GM12878 (cell line): ENCODE measurements around the gene CSNK1G2. TPM values are rescaled to one million over a fixed set of nuclear protein-coding genes. Genes with fewer than 3 reads are reported as not detected.

ENCODE experiments used
- ATAC-seq: fragments of 200-7000 bp; cut with Tn5 transposase; 3 replicates; pipeline ENCODE4 v1.9.1; 2020; ENCODE audit warnings: mild to moderate bottlenecking, moderate library complexity
- BruUV-seq: library from RNA; stranded (reverse); fragments of 400-500 nt; replicated peaks from 2 replicates; lab custom pipeline; 2021; lab: Mats Ljungman, UMichigan
- CTCF ChIA-PET: fragments of 300-600 bp; sonication (Branson Sonifier 250); formaldehyde crosslinking; extraction: SDS; loops from one replicate; lab custom pipeline; 2021; ENCODE audit warnings: inconsistent platforms; lab: Yijun Ruan, JAX
- POLR2A ChIA-PET: fragments of 350-600 bp; formaldehyde crosslinking; extraction: SDS; loops from one replicate; lab custom pipeline; 2021; ENCODE audit warnings: inconsistent platforms; lab: Charles Lee
- RAD21 ChIA-PET: fragments of 300-600 bp; sonication (Branson Sonifier 250); formaldehyde crosslinking; loops from one replicate; lab custom pipeline; 2023; ENCODE audit warnings: antibody characterized with exemption; ENCODE audit not compliant: unreplicated experiment; lab: Charles Lee
- SMC1A ChIA-PET: fragments of 300-600 bp; sonication (Branson Sonifier 250); formaldehyde crosslinking; loops from one replicate; lab custom pipeline; 2023; ENCODE audit not compliant: unreplicated experiment, uncharacterized antibody; lab: Charles Lee
- DNase-seq: peaks from one replicate; pipeline ENCODE4 v3.0.0-alpha.2; 2011; ENCODE audit warnings: low read depth, low spot score
- FAIRE-seq: peaks from 3 replicates; lab custom pipeline; 2011; peaks lifted over from hg19 to GRCh38; lab: Jason Lieb, UNC
- H2AFZ ChIP-seq: 2 replicates; pipeline ENCODE4 v1.6.0; 2011; ENCODE audit warnings: low read depth, low read length, control low read depth; ENCODE audit not compliant: control insufficient read depth
- H3K27ac ChIP-seq: 2 replicates; pipeline ENCODE4 v1.5.1; 2011; ENCODE audit warnings: control low read depth; ENCODE audit not compliant: control insufficient read depth, insufficient read depth
- H3K27me3 ChIP-seq, 2 experiments: replicated peaks in 1 of 2; 2 replicates each; pipeline versions ENCODE4 v1.6.0 to v1.6.1; 2011; ENCODE audit warnings: low read length in 1 of 2; ENCODE audit not compliant: control insufficient read depth in 2 of 2, insufficient read depth in 2 of 2
- H3K36me3 ChIP-seq, 2 experiments: 2 replicates each; pipeline ENCODE4 v1.5.1; 2011; ENCODE audit warnings: low read length in 1 of 2; ENCODE audit not compliant: control insufficient read depth in 2 of 2, insufficient read depth in 2 of 2
- H3K4me1 ChIP-seq: 2 replicates; pipeline ENCODE4 v1.6.1; 2011; ENCODE audit warnings: mild to moderate bottlenecking, low read length, moderate library complexity, mixed read lengths; ENCODE audit not compliant: control insufficient read depth, insufficient read depth
- H3K4me2 ChIP-seq: 2 replicates; pipeline ENCODE4 v1.6.0; 2011; ENCODE audit warnings: control low read depth; ENCODE audit not compliant: control insufficient read depth, insufficient read depth
- H3K4me3 ChIP-seq: fragments of 200-600 bp; sonication (generic); 2 replicates; pipeline ENCODE4 v1.5.1; 2016
- H3K79me2 ChIP-seq: 2 replicates; pipeline ENCODE4 v1.6.0; 2011; ENCODE audit warnings: low read length; ENCODE audit not compliant: control insufficient read depth, insufficient read depth
- H3K9ac ChIP-seq: 2 replicates; pipeline ENCODE4 v1.8.0; 2011; ENCODE audit warnings: low read length, control low read depth, mixed read lengths; ENCODE audit not compliant: control insufficient read depth, insufficient read depth
- H3K9me3 ChIP-seq: replicated peaks from 3 replicates; pipeline ENCODE4 v1.5.1; 2011; ENCODE audit warnings: mild to moderate bottlenecking, low read length; ENCODE audit not compliant: control insufficient read depth, insufficient read depth
- H4K20me1 ChIP-seq: 2 replicates; pipeline ENCODE4 v1.6.0; 2011; ENCODE audit not compliant: control insufficient read depth, insufficient read depth
- EED ChIP-seq: sonication (generic); IDR thresholded peaks from 2 replicates; pipeline ENCODE4 v1.6.1; 2016; ENCODE audit warnings: antibody characterized with exemption, low read depth
- EGR1 ChIP-seq, 2 experiments: IDR thresholded peaks; 1 replicate in 1 of 2; 2 replicates in 1 of 2; pipeline ENCODE4 v1.6.1; 2011 to 2012; ENCODE audit warnings: low read depth in 2 of 2, low read length in 2 of 2, borderline replicate concordance in 1 of 2, mild to moderate bottlenecking in 1 of 2, moderate library complexity in 1 of 2
- GABPA ChIP-seq: IDR thresholded peaks from 2 replicates; pipeline ENCODE4 v1.6.1; 2014; ENCODE audit warnings: antibody characterized with exemption, low read depth, mild to moderate bottlenecking, inconsistent platforms
- HCFC1 ChIP-seq: fragments of 150-350 bp; IDR thresholded peaks from 2 replicates; pipeline ENCODE4 v1.6.1; 2014; ENCODE audit warnings: low read length
- HDAC2 ChIP-seq: fragments of 200-600 bp; sonication (generic); IDR thresholded peaks from 2 replicates; pipeline ENCODE4 v1.6.1; 2017
- HSF1 ChIP-seq: fragments of 150-350 bp; IDR thresholded peaks from 2 replicates; pipeline ENCODE4 v1.6.1; 2014; ENCODE audit warnings: mild to moderate bottlenecking, low read depth, low read length
- KAT2A ChIP-seq: conservative IDR thresholded peaks from 2 replicates; pipeline ENCODE4 v1.6.1; 2011; ENCODE audit warnings: low read depth, low read length; ENCODE audit not compliant: control insufficient read depth
- MLLT1 ChIP-seq: fragments of 450-650 bp; IDR thresholded peaks from 2 replicates; pipeline ENCODE4 v1.6.1; 2016; ENCODE audit warnings: mild to moderate bottlenecking
- MTA2 ChIP-seq: fragments of 450-650 bp; IDR thresholded peaks from 2 replicates; pipeline ENCODE4 v1.6.1; 2016; ENCODE audit warnings: low read depth, mild to moderate bottlenecking, moderate library complexity
- PAX8 ChIP-seq: fragments of 450-650 bp; IDR thresholded peaks from 2 replicates; pipeline ENCODE4 v1.6.1; 2017; ENCODE audit warnings: mild to moderate bottlenecking, moderate library complexity
- RAD21 ChIP-seq: IDR thresholded peaks from 2 replicates; pipeline ENCODE4 v1.6.1; 2011; ENCODE audit warnings: mild to moderate bottlenecking, low read depth, low read length, moderate library complexity; ENCODE audit not compliant: insufficient read depth
- SP1 ChIP-seq: IDR thresholded peaks from one replicate; pipeline ENCODE4 v1.6.1; 2011; ENCODE audit warnings: low read depth, low read length
- SUPT20H ChIP-seq: IDR thresholded peaks from 2 replicates; pipeline ENCODE4 v1.6.1; 2011; ENCODE audit warnings: low read depth, mild to moderate bottlenecking, low read length, moderate library complexity, borderline replicate concordance; ENCODE audit not compliant: control insufficient read depth
- YBX1 ChIP-seq: fragments of 450-650 bp; IDR thresholded peaks from 2 replicates; pipeline ENCODE4 v1.6.1; 2016; ENCODE audit warnings: antibody characterized with exemption
- ZBTB40 ChIP-seq: fragments of 450-650 bp; IDR thresholded peaks from 2 replicates; pipeline ENCODE4 v1.6.1; 2016; ENCODE audit warnings: mild to moderate bottlenecking, moderate library complexity, borderline replicate concordance
- ZNF24 ChIP-seq: fragments of 450-650 bp; IDR thresholded peaks from 2 replicates; pipeline ENCODE4 v1.6.1; 2017; ENCODE audit warnings: antibody characterized with exemption, mild to moderate bottlenecking
- ZSCAN29 ChIP-seq: fragments of 450-650 bp; IDR thresholded peaks from 2 replicates; pipeline ENCODE4 v1.6.1; 2017; ENCODE audit warnings: mild to moderate bottlenecking, moderate library complexity
- WGBS: methylation state at CpG from one replicate; pipeline ENCODE4 v1.1.6; 2016; ENCODE audit warnings: low lambda C conversion rate; ENCODE audit not compliant: insufficient replicate concordance, insufficient coverage; ENCODE audit errors: missing lambda C conversion rate; 5-methylcytosine and 5-hydroxymethylcytosine counted together
- in situ Hi-C: fragments of 300-500 bp; cut with MboI; formaldehyde crosslinking; loops from 9 replicates; pipeline ENCODE4 v1.14.3; 2018; ENCODE audit warnings: mixed read lengths
- intact Hi-C: fragments of 100-400 bp; cut with micrococcal nuclease; formaldehyde crosslinking; loops from one replicate; pipeline ENCODE4 v1.14.2; 2022; ENCODE audit not compliant: unreplicated experiment
- polyA plus RNA-seq, 11 experiments: library from polyadenylated mRNA; depleted of rRNA in 4 of 11; unstranded in 6 of 11; stranded (reverse) in 5 of 11; fragments of >200 nt; fragmentation: Nextera tagmentation in 4 of 11; fragmentation: Illumina TruSeq in 1 of 11; extraction: Ambion mirVana in 4 of 11; extraction: Trizol in 1 of 11; gene quantifications; 1 replicate in 1 of 11; 2 replicates in 10 of 11; pipeline versions ENCODE4 v1.2.1 to v1.2.3, GENCODE V29; 2011 to 2016; ENCODE audit warnings: inconsistent platforms in 2 of 11, missing spikeins in 2 of 11, low read depth in 1 of 11
- total RNA-seq, 4 experiments: library from RNA; depleted of rRNA in 3 of 4; stranded (reverse); fragments of >200 nt in 3 of 4; fragmentation: Illumina TruSeq in 1 of 4; extraction: Trizol in 1 of 4; gene quantifications; 2 replicates each; pipeline versions ENCODE4 v1.2.1 to v1.2.3, GENCODE V29; 2013 to 2021

Gene CSNK1G2
- total and polyA plus RNA-seq, 10 of the 15 experiments (the other 5 are each of a cell fraction or from before 2014, with no cell fraction given): 0.64 to 109 (median 25.0) TPM

GRCh38 chr19:2021453-2022140 is 80.6 kb downstream of the CSNK1G2 start (continued):
- TF ChIP-seq ZBTB40 (no peak), HDAC2 (no peak)

GRCh38 chr19:2022289-2022688 is 81.3 kb downstream of the CSNK1G2 start:
- SMC1A ChIA-PET: no interaction called here
- H3K36me3 ChIP-seq: no peaks in the 10 kb centered on the region
- 97% methylated on average over 2 of the region's 2 CpGs for WGBS
- TF ChIP-seq EED: no peak
- TF ChIP-seq MTA2: no peak
- no peak for TF ChIP-seq SP1
- TF ChIP-seq ZNF24: no peak
- no peak for TF ChIP-seq PAX8
- no peak for TF ChIP-seq ZSCAN29
- no peak for TF ChIP-seq RAD21
- no peak for TF ChIP-seq SUPT20H
- no peak for TF ChIP-seq HCFC1
- TF ChIP-seq EGR1 (IDR thresholded peaks at IDR 0.05; ENCODE audit: borderline replicate concordance in 1 of 2, low read depth in 2 of 2, low read length in 2 of 2): no peak
- no peak for TF ChIP-seq YBX1
- TF ChIP-seq HSF1: no peak
- no peak for TF ChIP-seq MLLT1
- no peak for TF ChIP-seq GABPA
- TF ChIP-seq KAT2A: no peak

More at GRCh38 chr19:2022289-2022688, 81.3 kb downstream of the CSNK1G2 start:
- no peaks in the 10 kb centered on the region; the same call in 2 of the 3 replicates for H3K9me3 ChIP-seq
- no peaks in the 10 kb centered on the region for H4K20me1 ChIP-seq
- no peak overlapping the region for H3K9ac ChIP-seq
- POLR2A ChIA-PET: interaction anchor here (1.0 to 1.5 kb wide), 2 partner anchors 10 to 22 kb away, joined by 3 to 4 read pairs; no protein-coding TSS in a partner anchor
- no peak overlapping the region for H3K27ac ChIP-seq
- H3K4me2 ChIP-seq: no peak overlapping the region
- H3K27me3 ChIP-seq: no peaks in the 10 kb centered on the region
- BruUV-seq: no TSS peak
- CTCF ChIA-PET: no interaction called here
- in situ Hi-C loops: no loop called here
- H3K4me3 ChIP-seq: no peak overlapping the region
- FAIRE-seq: no peak
- RAD21 ChIA-PET: no interaction called here
- no peaks in the 10 kb centered on the region for H3K79me2 ChIP-seq
- no peak for ATAC-seq
- no peak overlapping the region for H2AFZ ChIP-seq
- DNase-seq: no peak
- intact Hi-C loops: no loop called here
- H3K4me1 ChIP-seq: peaks cover 4% of the 10 kb centered on the region
